ENCODE results near the gene S1PR5.
"Not testable (repeated sequence)": the region's sequence is repeated elsewhere in the genome, so short reads cannot be mapped to it uniquely, and the experiment has no call there.

Gene S1PR5

DNA sequence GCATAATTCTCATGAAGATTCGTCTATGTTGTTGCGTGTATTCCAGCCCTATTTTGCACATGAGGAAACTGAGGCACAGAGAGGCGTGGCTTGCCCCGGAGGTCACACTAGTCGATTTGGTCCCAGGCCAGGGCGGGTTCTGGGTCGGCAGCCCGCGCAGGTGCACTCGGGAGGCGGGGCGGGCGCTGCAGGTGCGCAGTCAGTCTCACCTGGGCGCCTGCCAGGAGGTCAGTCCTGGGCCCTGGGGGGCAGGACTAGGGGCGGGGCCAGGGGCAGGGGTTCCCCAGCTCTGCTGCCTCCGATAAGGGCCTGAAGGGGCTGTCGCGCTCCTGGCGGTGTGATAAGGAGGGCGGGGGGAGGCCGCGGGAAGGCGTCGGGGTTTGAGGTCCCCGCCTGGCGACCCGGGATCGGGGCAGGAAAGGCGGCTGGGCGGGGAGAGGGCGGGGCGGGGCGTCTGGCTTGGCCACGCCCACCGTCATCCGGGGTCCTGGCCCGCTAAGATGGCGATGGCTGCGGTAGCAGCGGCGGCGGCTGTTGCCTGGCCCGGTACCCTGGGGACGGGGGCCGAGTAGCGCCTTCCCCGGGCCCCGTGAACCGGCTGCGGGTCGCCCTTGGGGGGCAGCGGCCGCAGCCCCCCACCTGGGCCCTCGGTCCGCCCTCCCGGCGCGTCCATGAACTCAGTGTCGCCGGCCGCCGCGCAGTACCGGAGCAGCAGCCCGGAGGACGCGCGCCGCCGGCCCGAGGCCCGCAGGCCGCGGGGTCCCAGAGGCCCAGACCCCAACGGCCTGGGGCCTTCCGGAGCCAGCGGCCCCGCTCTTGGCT is 26.4 kb upstream of the S1PR5 start, which contains the start of gene ATG4D:
Gene ATG4D (plus strand): TSS at position 485 of the 822 bp plus-strand sequence. CDS start 187 bp downstream, at position 672.
- peak; percentile 89 for DNase-seq

DNA sequence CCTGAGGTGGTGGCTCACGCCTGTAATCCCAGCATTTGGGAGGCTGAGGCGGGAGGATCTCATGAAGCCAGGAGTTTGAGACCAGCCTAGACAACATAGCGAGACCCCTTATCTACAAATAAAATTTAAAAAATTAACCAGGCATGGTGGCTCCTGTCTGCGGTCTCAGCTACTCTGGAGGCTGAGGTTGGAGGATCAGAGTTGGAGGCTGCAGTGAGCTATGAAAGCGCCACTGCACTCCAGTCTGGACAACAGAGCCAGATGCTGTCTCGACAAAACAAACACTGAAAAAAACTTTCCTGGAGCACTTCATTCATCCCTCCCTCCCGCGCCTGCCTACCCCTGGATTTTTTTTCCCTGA is 25.8 kb upstream of the S1PR5 start:
- DNase-seq, result no peak

DNA sequence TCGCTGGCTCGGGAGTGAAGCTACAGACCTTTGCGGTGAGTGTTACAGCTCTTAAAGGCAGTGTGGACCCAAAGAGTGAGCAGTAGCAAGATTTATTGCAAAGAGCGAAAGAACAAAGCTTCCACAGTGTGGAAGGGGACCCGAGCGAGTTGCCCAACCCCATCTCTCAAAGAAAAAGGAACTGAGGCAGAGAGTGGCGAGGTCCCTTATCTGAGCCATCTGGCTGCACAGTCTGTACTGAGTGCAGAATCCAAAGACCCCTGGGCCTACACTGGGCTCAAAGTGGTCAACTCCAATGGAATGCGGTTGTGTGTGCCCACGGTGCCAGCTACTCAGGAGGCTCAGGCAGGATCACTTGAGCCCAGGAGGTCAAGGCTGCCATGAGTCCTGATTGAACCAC is 21.8 kb upstream of the S1PR5 start:
- not testable (repeated sequence) for DNase-seq

DNA sequence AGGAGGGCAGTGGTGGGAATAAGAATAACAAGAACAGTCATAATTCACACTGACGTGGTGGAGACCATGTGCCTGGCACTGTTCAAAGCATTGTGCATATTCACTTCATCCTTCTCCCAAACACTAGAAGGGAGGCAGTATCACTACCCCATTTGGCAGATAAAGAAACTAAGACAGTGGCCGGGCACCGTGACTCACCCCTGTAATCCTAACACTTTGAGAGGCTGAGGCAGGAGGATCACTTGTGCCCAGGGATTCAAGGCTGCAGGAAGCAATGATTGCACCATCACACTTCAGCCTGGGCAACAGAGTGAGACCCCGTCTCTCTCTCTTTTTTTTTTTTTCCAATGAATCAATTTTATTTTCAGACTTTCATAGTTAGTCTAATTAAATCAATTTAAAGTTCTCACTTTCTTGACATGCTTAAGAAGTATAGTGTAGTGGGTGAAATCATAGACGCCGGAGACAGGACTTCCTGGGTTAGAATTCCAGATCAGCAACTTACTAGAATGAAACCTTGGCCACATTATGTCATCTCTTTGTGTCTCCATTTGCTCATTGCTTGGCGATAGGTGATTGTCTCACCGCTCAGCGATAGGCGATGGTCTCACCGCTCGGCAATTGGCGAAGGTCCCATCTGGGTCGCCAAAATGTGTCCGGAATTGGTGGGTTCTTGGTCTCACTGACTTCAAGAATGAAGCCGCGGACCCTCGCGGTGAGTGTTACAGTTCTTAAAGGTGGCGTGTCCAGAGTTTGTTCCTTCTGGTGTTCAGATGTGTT is 21.1 kb upstream of the S1PR5 start:
- no peak for DNase-seq

DNA sequence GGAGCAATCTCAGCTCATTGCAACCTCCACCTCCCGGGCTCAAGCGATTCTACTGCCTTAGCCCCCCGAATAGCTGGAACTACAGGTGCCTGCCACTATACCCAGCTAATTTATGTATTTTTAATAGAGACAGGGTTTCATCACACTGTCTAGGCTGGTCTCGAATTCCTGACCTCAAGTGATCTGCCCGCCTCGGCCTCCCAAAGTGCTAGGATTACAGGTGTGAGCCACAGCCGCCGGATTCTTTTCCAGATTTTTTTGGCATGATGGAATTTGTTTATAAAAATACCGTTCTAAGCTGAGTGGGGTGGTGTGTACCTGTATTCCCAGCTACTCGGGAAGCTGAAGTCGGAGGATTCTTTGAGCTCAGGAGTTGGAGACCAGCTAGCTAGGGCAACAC is 20.4 kb upstream of the S1PR5 start:
- DNase-seq, result no peak

DNA sequence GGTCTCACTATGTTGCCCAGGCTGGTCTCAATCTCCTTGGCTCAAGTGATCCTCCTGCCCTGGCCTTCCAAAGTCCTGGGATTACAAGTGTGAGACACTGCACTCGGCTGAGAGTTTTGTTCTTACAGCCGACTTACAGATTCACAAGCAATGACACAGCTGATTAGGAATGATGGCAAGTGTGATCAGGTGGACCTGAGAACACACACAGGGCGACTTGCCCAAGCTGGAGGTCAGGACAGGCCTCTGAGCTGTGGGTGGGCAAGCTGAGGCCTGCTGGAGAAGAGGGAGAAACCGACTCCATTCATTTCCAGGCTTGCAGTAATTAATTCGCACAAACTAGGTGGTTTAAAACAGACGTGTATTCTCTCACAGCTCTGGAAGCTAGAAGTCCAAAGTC is 18.4 kb upstream of the S1PR5 start:
- no peak for DNase-seq

DNA sequence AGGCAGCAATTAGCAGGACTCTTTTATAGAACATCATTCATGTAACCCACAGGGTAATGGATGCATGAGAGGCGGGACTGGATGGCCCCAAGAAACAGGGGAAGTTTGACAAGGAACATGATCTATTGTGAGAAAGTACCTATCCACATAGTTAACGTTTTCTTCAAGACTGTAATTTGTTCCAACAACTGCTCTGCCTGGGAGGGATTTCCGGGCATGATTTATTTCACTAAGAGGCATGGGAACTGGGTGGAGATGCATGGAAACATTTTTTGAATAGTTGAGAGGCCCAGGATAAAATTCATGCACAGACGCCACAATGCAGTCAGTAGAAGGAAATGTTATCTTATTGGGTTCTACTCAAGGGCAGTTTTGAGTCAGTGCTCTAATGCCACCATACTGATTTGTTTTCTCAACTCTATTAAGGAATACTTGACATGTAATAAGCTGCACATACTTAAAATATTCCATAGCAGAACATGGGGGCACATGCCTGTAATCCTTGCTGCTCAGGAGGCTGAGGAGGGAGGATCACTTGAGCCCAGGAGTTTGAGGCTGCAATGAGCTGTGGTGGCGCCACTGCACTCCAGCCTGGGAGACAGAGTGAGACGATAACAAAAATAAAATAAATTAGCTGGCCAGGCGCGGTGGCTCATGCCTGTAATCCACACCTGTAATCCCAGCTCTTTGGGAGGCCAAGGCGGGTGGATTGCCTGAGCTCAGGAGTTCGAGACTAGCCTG is 16.6 kb upstream of the S1PR5 start:
- no peak for DNase-seq

DNA sequence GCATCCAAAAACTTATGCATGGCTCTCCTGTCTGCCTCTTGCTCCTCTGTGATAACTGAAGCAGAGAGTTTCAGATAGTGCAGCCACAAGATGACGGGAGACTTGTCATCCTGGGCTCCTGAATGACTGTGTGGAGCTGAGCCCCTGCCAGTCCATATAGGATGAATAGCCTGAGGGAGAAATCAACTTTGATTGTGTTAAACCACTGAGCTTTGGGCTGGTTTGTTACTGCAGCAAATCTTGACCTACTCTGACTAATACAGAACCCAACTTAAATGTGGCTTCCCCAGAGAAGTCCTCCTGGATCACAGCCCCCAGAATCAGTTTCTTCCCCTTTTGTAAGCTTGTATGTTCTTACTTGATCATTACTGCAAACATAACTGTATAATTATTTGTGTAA is 15.2 kb upstream of the S1PR5 start:
- DNase-seq, result no peak

DNA sequence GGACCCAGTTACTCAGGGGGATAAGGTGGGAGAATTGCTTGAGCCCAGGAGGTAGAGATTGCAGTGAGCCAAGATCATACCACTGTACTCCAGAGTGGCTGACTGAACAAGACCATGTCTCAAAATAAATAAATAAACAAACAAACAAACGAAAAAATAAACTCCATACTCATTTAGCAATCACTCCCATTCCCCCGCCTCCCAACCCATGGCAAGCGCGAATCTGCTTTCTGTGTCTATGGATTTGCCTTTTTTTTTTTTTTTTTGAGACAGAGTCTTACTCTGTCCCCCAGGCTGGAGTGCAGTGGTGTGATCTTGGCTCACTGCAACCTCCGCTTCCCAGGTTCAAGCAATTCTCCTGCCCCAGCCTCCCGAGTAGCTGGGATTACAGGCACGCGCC is 9.6 kb upstream of the S1PR5 start:
- not testable (repeated sequence) for DNase-seq

DNA sequence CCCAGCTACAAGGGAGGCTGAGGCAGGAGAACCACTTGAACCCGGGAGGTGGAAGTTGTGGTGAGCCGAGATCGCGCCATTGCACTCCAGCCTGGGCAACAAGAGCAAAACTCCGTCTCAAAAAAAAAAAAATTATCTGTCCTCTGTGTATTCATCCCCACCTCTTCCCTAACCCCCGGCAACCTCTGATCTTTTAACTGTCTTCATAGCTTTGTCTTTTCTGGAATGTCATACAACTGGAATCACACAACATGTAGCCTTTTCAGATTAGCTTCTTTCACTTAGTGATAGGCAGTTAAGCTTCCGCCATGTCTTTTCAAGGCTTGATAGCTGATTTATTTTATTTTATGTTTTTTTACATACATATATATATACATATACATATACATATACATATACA is 8.4 kb upstream of the S1PR5 start:
- no peak for DNase-seq

DNA sequence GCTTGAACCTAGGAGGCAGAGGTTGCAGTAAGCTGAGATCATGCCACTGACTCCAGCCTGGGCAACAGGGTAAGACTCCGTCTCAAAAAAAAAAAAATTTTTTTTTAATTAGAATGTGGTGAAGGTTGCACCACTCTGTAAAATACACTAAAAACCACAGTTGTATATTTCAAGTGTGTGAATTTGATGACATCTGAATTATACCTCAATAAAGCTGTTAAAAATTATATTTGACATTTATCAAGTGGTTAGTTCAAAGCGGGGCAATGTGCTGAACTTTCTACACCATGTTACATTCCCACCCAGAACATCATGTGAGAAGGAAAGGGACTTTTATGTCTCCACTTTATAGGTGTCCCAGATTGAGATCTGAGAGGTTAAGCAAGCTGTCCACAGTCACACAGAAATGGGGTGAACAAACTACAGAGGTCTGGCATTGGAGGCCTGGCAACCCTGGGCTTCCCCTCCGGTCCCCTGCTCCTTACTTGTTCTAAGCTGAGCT is 5.9 kb upstream of the S1PR5 start:
- DNase-seq, result no peak

DNA sequence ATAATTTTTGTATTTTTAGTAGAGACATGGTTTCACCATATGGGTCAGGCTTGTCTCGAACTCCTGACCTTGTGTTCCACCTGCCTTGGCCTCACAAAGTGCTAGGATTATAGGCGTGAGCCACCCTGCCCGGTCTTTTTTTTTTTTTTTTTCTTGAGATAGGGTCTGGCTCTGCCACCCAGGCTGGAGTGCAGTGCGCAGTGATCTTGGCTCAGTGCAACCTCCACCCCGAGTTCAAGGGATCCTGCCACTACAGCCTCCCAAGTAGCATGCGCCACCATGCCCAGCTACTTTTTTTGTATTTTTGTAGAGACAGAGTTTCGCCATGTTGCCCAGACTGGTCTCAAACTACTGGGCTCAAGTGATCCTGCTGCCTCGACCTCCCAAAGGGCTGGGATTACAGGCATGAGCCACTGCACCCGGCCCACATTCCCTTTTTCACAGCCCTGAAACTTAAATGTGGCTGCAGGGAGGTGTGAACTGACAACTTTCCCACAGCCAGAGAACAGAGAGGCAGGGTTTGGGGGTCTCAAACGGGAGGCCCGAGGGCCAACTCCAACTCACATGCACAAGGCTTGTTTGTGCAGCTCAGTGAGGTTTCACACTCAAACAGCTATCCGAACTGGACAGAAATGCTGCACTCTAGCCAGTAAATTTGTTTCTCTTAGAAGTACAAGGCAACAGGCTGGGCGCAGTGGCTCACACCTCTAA is 4.4 kb upstream of the S1PR5 start:
- no peak for DNase-seq

DNA sequence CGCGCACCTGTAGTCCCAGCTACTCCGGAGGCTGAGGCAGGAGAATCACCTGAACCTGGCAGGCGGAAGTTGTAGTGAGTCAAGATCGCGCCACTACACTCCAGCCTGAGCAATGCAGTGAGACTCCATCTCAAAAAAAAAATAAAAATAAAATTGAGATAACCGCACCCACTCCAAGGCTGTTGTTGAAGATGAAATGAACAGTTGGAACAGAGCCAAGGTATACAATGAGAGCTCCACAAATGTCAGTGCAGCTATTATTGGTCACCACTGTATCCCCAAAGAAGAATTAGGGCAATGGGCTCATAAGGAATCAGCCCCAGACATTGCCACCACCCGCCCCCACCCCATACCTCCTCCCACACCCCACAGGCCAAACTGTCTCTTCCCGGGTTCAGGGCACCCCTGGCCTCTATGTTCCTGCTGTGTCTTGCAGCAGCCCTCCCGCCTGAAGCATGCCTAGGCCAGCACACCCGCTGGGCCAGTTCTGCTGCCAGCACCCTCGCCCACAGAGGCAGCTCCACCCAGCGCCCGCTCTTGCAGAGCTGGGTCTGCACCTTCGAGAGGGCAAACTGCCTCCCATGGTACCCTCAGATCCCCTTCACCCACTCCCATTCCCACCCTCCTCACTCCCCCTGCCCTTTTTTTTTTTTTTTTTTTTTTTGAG is 3.5 kb upstream of the S1PR5 start:
- no peak for DNase-seq

DNA sequence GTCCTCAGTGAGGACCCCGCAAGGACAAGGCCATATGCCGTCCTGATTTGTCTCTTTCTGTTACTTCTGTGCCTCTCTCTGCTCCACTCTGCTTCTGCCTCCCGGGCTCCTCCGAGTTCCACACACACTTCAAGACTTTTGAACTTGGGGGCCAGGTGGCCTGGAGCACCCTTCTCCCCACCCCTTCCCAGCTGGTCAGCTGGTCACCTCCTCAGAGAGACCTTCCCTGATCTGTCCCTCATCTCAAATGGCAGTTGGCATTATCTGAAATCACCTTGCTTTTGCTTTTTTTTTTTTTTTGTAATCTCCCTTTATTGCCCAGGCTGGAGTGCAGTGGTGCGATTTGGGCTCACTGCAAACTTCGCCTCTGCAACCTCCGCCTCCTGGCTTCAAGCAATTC is 2.2 kb upstream of the S1PR5 start:
- no peak for DNase-seq

DNA sequence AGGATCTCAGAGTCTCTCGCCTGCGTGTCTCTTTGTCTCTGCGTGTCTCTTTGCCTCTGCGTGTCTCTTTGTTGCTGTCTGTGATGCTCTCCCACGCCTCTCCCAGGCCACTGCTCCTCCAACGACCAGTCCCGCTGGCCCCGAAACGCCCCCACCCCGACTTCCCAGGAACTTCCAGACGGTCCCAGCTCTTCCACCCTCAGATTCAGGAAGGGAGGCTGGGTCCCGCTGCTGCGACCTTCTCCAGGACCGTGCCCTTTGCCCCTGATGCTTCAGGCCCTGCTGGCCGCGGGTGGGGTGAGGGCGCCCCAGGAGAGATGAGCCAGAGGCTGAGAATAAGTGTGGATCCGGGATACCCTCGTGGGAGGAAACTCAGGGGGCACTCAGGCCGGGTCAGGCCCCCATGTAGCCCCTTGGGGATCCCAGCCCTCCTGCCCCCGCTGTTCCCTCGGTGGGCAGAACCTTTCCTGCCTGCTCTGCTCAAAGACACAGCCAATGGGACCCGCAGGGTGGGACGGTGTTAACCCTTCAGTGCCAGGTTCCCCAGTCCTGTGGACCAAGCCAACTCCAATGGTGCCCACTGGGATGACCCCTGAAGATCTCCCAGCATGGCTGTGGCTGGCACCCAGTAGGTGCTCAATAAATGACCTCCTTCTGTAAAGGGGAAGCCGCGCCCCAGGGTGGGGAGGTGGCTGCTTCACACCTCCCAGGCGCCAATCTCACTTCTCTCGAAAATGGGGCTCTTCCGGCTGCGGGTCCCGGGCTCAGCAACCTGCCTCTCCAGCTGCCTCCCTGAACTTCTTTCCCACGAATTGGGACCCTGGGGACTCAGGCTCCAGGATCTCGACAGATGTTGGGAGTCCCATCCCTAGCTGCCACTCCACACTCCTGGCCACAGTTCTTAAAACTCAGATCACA is 1.5 kb upstream of the S1PR5 start:
- DNase-seq, result no peak

DNA sequence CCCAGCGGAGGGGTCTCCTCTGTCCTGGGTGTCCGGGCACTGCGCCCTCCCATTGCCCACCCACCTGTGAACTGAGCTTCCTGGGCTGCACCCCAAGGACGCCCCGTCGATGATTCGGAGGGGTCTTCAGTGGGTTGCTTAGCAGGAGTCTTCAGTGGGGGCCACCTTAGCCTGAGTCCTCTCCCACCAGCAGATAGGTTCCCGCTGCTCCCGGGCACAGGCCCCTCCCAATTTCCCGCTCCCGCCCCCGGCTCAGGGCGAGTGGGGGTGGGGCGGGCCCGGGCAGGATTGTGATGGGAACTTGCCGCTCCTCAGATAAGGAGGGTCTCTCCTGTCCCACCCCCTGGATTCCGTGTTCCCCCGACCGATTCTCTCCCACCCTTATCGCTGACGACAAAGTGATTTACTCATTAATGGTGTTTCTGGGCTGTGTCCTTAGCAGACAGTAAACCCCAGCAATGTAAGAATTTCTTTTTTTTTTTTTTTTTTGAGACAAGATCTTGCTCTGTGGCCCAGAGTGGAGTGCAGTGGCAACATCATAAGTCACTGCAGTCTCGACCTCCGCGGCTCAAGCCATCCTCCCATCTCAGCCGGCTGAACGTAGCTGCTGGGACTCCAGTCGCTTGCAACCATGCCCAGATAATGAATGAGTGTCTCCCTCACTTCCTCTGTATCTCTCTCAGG is 655 bp upstream of the S1PR5 start:
- no peak for DNase-seq

DNA sequence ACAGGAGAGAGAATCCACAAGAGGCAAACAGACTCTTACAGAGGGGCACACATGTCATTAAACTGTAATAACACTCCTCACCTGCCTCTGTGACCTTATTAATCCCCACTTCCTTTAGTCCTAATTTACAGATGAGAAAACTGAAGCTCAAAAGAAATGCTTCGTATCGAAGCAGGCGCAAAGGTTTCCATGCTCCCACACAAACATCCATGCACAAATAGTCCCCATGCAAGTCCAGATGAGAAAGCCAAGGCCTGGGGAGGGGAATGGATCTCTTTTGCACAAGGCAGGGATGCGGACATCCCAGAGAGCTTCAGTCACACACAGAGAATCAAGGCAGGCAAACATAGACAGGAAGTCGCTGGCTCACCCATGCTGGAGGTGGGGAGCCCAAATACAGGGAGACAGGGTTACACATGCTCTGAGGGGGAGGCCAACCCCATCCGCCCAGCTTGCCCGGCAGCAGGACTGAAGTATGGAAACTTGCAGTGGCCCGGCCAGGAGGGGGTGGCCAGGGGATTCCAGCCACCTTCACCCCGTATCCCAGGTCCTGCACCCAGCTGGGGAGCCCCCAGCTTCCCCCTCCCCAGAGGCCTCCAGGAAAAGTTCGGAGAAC is 468 bp downstream of the S1PR5 start:
- no peak for DNase-seq

DNA sequence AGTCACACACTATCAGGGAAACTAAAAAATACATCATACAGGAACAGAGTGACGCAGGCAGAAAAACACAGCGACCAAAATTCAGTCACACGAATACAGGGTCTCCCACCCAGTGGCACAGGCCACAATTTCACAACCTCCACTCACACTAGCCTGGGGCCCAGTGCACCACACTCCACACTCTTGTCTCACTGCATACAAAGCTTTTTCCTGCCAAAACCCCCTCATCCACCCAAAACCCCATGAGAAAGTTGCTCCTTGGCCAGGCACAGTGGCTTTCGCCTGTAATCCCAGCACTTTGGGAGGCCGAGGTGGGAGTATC is 1.2 kb downstream of the S1PR5 start:
- DNase-seq, result no peak

DNA sequence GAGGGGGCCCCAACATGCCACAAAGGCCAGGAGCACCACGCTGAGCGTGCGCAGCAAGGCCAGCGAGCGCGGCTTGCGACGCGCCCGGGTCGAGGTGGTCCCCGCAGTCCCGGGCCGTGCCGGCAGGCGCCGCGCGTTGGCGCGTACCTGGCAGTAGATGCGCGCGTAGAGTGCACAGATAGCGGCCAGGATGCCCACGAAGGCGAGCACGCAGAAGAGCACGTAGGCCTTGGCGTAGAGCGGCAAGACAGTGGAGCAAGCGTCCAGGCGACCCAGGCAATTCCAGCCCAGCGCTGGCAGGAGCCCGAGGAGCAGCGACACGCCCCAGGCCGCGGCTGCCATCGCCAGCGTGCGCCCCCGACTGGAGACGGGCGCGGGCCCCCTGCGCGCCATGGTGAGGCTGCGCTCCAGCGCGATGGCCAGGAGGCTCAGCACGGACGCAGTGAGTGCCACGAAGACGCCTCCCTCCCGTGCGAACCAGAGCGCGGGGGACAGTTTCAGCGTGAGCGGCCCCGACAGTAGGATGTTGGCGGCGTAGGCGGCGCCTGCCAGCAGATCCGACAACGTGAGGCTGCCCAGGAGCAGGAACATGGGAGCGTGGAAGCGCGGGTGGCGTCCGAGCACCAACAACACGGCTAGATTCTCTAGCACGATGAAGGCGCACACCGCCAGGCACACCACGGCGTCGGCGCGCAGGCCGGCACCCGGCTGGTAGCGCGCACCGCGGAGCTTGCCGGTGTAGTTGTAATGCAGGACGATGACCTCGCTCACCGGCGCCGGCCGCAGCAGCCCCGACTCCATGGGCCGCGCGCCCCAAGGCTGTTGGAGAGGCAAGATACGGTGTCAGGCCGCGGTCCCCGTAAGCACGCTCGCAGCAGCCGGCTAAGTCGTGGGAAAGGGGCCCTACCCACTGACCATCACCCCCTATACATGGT is 2.8 kb downstream of the S1PR5 start:
- no peak for DNase-seq
